ENCODE results near the gene ZNF862.

DNA sequence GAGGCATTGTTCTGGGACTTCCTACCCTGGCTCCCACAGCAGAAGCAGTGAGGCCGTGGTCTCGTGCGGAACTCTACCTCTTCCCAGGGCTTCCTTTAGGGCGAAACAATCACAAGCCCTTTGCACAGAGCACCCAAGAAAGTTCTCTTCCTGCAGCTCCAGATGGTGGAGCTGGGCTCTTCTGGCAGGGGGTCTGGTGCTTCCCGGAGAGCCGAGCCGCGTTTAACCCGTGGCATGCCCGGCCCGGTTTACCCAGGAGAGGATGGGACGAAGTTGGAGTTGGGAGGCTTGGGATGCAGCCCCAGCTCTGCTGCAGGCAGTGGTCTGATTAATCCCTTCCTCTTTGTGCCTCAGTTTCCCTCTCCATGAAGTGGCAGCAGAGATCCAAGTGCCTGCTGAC lies 26.6 kb downstream of the ZNF862 start:
- TF ChIP-seq, protein P1, sequence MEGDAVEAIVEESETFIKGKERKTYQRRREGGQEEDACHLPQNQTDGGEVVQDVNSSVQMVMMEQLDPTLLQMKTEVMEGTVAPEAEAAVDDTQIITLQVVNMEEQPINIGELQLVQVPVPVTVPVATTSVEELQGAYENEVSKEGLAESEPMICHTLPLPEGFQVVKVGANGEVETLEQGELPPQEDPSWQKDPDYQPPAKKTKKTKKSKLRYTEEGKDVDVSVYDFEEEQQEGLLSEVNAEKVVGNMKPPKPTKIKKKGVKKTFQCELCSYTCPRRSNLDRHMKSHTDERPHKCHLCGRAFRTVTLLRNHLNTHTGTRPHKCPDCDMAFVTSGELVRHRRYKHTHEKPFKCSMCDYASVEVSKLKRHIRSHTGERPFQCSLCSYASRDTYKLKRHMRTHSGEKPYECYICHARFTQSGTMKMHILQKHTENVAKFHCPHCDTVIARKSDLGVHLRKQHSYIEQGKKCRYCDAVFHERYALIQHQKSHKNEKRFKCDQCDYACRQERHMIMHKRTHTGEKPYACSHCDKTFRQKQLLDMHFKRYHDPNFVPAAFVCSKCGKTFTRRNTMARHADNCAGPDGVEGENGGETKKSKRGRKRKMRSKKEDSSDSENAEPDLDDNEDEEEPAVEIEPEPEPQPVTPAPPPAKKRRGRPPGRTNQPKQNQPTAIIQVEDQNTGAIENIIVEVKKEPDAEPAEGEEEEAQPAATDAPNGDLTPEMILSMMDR (IDR thresholded peaks at IDR 0.05), result no peak
- no peak for TF ChIP-seq EZH2 (IDR thresholded peaks at IDR 0.05; ENCODE audit: borderline replicate concordance, insufficient read depth, low read depth, low read length, poor library complexity, severe bottlenecking)
